ENCODE results near the gene SET. TPM values are rescaled to one million over a fixed set of nuclear protein-coding genes. Genes with fewer than 3 reads are reported as not detected.
"Not testable (repeated sequence)": the region's sequence is repeated elsewhere in the genome, so short reads cannot be mapped to it uniquely, and the experiment has no call there.

SET gene
- polyA plus RNA-seq, 1 experiment = 51.6 TPM

- TF ChIP-seq CTCF (IDR thresholded peaks at IDR 0.05; ENCODE audit: insufficient read depth, low read depth, low read length) = peak; percentile 26; the same call in 1 of the 2 replicates
- DNase-seq (ENCODE audit: low read depth); H3K27me3 ChIP-seq (ENCODE audit: control insufficient read depth, insufficient read depth, low read length); H3K36me3 ChIP-seq (ENCODE audit: control insufficient read depth, insufficient read depth, low read length); POLR2A ChIA-PET; H3K4me3 ChIP-seq (ENCODE audit: low read depth, low read length): not testable (repeated sequence)
- CTCF ChIA-PET = interaction anchor here (1.9 kb wide), 1 partner anchor 13 kb away, joined by 6 read pairs; no protein-coding TSS in a partner anchor
Observed at GRCh38 chr9:128648206-128648605, 40.8 kb upstream of the SET start.

GRCh38 chr9:128651798-128652197 is 37.2 kb upstream of the SET start:
- ChIA-PET POLR2A (no interaction called here), CTCF (no interaction called here)
- no peak for TF ChIP-seq CTCF (IDR thresholded peaks at IDR 0.05; ENCODE audit: insufficient read depth, low read depth, low read length)
- Histone ChIP-seq H3K36me3 (ENCODE audit: control insufficient read depth, insufficient read depth, low read length) (no peaks in the 10 kb centered on the region), H3K4me3 (ENCODE audit: low read depth, low read length) (no peak overlapping the region), H3K27me3 (ENCODE audit: control insufficient read depth, insufficient read depth, low read length) (no peaks in the 10 kb centered on the region)
- DNase-seq (ENCODE audit: low read depth) = no peak

DNA sequence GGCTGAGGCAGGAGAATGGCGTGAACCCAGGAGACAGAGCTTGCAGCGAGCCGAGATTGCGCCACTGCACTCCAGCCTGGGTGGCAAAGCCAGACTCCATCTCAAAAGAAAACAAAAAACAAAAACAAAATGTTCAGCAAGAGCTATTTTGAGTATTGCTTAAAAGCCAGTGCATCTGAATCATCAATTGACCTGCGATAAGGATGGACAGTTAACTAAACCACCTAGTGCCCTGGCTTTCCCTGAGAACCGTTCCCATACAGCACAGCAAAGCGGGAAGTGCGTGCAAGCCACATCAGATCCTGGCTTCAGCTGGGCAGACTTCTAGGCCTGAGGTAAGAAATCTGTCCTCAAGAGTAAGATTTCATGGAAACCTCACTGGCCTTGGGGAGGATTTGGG is 35.1 kb upstream of the SET start:
- no peaks in the 10 kb centered on the region for H3K27me3 ChIP-seq (ENCODE audit: control insufficient read depth, insufficient read depth, low read length)
- TF ChIP-seq CTCF (IDR thresholded peaks at IDR 0.05; ENCODE audit: insufficient read depth, low read depth, low read length) = no peak
- POLR2A ChIA-PET = interaction anchor here (0.6 kb wide), 1 partner anchor 9 kb away, joined by 14 read pairs; no protein-coding TSS in a partner anchor
- no peaks in the 10 kb centered on the region for H3K36me3 ChIP-seq (ENCODE audit: control insufficient read depth, insufficient read depth, low read length)
- no peak for DNase-seq (ENCODE audit: low read depth)
- CTCF ChIA-PET = interaction anchor here (0.7 to 1.2 kb wide), 3 partner anchors 18 to 48 kb away, joined by 3 to 4 read pairs (median 3); partner anchors contain the start of genes PKN3 and SET
- no peak overlapping the region for H3K4me3 ChIP-seq (ENCODE audit: low read depth, low read length)

- ChIA-PET POLR2A (interaction anchor here (0.6 kb wide), 1 partner anchor 101 kb away, joined by 6 read pairs; no protein-coding TSS in a partner anchor), CTCF (interaction anchor here (1.1 to 1.2 kb wide), 2 partner anchors 19 to 48 kb away, joined by 3 to 4 read pairs; partner anchors contain the start of gene PKN3)
- Histone ChIP-seq H3K4me3 (ENCODE audit: low read depth, low read length) (no peak overlapping the region), H3K36me3 (ENCODE audit: control insufficient read depth, insufficient read depth, low read length) (no peaks in the 10 kb centered on the region), H3K27me3 (ENCODE audit: control insufficient read depth, insufficient read depth, low read length) (no peaks in the 10 kb centered on the region)
- TF ChIP-seq CTCF (IDR thresholded peaks at IDR 0.05; ENCODE audit: insufficient read depth, low read depth, low read length) = no peak
- DNase-seq (ENCODE audit: low read depth) = no peak
Observed at GRCh38 chr9:128654481-128654880, 34.5 kb upstream of the SET start.

- ChIA-PET CTCF (interaction anchor here (0.7 kb wide), 1 partner anchor 21 kb away, joined by 4 read pairs; no protein-coding TSS in a partner anchor), POLR2A (interaction anchor here (0.5 kb wide), 1 partner anchor 9 kb away, joined by 4 read pairs; no protein-coding TSS in a partner anchor)
- H3K36me3 ChIP-seq (ENCODE audit: control insufficient read depth, insufficient read depth, low read length) = no peaks in the 10 kb centered on the region
- H3K27me3 ChIP-seq (ENCODE audit: control insufficient read depth, insufficient read depth, low read length) = no peaks in the 10 kb centered on the region
- peak; percentile 60 for DNase-seq (ENCODE audit: low read depth)
- peak within 1 kb of the TSS; percentile 57 for H3K4me3 ChIP-seq (ENCODE audit: low read depth, low read length)
- TF ChIP-seq CTCF (IDR thresholded peaks at IDR 0.05; ENCODE audit: insufficient read depth, low read depth, low read length) = no peak
Observed at GRCh38 chr9:128656416-128657343, 32.3 kb upstream of the SET start, which contains the start of gene DYNC2I2. Gene DYNC2I2 (minus strand): TSS chr9:128656847. CDS start chr9:128656726, 121 bp downstream.

All from BJ (cell line).